HG03066 (cell line): ENCODE data around the gene MYH7.
"Not testable (repeated sequence)": the region's sequence is repeated elsewhere in the genome, so short reads cannot be mapped to it uniquely, and the experiment has no call there.

Experiments used
- ATAC-seq: cut with Tn5 transposase; IDR thresholded peaks from one replicate; pipeline ENCODE4 v1.9.1; 2021; ENCODE audit warnings: low read depth; ENCODE audit not compliant: unreplicated experiment

Gene MYH7

GRCh38 chr14:23432102-23432925 lies 3.1 kb downstream of the MYH7 start:
- ATAC-seq = no peak

- no peak for ATAC-seq
Observed at GRCh38 chr14:23431486-23431885, 4.0 kb downstream of the MYH7 start.

- no peak for ATAC-seq
Observed at GRCh38 chr14:23430723-23431085, 4.8 kb downstream of the MYH7 start.

- no peak for ATAC-seq
Observed at GRCh38 chr14:23430016-23430722, 5.3 kb downstream of the MYH7 start.

- ATAC-seq = no peak
Observed at GRCh38 chr14:23428686-23429495, 6.6 kb downstream of the MYH7 start.

- ATAC-seq = not testable (repeated sequence)
Observed at GRCh38 chr14:23425798-23426197, 9.7 kb downstream of the MYH7 start.

GRCh38 chr14:23425169-23425568 lies 10.3 kb downstream of the MYH7 start:
- ATAC-seq = no peak

- no peak for ATAC-seq
Observed at GRCh38 chr14:23423657-23424056, 11.8 kb downstream of the MYH7 start.

GRCh38 chr14:23421594-23421993 lies 13.9 kb downstream of the MYH7 start:
- no peak for ATAC-seq

- ATAC-seq = not testable (repeated sequence)
Observed at GRCh38 chr14:23419646-23420045, 15.8 kb downstream of the MYH7 start.

GRCh38 chr14:23418021-23418420 lies 17.4 kb downstream of the MYH7 start:
- ATAC-seq = no peak

- ATAC-seq = not testable (repeated sequence)
Observed at GRCh38 chr14:23417269-23417668, 18.2 kb downstream of the MYH7 start.

- ATAC-seq = no peak
Observed at GRCh38 chr14:23416801-23417200, 18.7 kb downstream of the MYH7 start.

GRCh38 chr14:23415821-23416778 lies 19.4 kb downstream of the MYH7 start:
- ATAC-seq = no peak

GRCh38 chr14:23414906-23415820 lies 20.3 kb downstream of the MYH7 start:
- ATAC-seq = no peak

- ATAC-seq = no peak
Observed at GRCh38 chr14:23414254-23414653, 21.2 kb downstream of the MYH7 start.

GRCh38 chr14:23413681-23414080 lies 21.8 kb downstream of the MYH7 start:
- no peak for ATAC-seq

- no peak for ATAC-seq
Observed at GRCh38 chr14:23411563-23412525, 23.6 kb downstream of the MYH7 start.
